Measurements from ENCODE around the gene SEMA3D. TPM values are rescaled to one million over a fixed set of nuclear protein-coding genes. Genes with fewer than 3 reads are reported as not detected.

The SEMA3D gene
- total RNA-seq, 6 experiments from 2014 or later, result 0.18 to 1.3 (median 0.30) TPM

GRCh38 chr7:84946549-84946948, 240.3 kb downstream of the SEMA3D start:
- intact Hi-C loops (cut with DNase I), result no loop called here
- WGBS (ENCODE audit: insufficient coverage, low coverage, low lambda C conversion rate, missing lambda C conversion rate), result 47% methylated on average over 1 of the region's 1 CpG
- no peak for ATAC-seq
- no peaks in the 10 kb centered on the region for H3K9me3 ChIP-seq
- H3K36me3 ChIP-seq, result no peaks in the 10 kb centered on the region
- no peaks in the 10 kb centered on the region for H3K4me1 ChIP-seq
- TF ChIP-seq CTCF (IDR thresholded peaks at IDR 0.05) (no peak), POLR2A (IDR thresholded peaks at IDR 0.05) (no peak)
- no peak for DNase-seq
- H3K27ac ChIP-seq, result no peak overlapping the region
- H3K4me3 ChIP-seq, result no peak overlapping the region
- no peaks in the 10 kb centered on the region for H3K27me3 ChIP-seq
